Stimulated activated CD8-positive, alpha-beta memory T cell treated with anti-CD3 and anti-CD28 coated beads, Interleukin-7, amount 100 ng/mL, for 1 hour (primary cell): Measurements from ENCODE around the gene TRMT2A.

ENCODE experiments used
- DNase-seq, 2 donors: peaks; one replicate each; pipeline ENCODE4 v3.0.0-alpha.2; 2020; ENCODE audit warnings: low read depth in 2 of 2

TRMT2A gene

DNA sequence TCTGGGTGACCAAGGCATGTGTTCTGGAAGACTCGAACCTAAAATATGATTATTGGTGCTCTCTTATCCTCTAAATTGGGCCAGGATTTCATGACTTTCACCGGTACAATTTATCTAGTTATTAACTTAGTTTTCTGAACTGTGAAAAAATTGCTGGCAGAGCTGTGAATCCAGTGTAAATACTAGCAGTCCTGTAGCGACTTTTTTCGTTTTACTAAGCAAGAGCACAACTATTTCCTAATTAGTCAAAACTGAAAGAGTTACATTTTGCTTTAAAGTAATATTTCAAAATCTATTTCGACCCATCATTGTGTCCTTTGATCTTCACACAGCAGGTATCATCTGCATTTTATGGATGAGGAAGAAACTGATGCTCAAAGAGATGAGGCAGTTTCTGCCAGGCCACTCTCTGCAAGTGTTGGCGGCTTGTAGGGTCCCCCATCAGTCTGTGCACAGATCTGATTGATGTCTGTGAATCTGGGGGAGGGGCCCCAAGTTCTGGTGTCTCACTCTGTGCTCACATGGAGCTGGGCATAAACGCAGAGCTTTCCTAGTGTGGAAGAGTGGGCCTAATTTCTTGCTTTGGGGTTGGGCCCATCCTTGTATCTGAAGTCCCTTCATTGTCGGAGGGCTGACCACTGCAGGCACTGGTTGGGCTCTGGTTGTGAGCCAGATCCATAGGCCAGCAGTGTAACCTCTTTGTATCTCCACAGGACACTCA, 1.4 kb upstream of the TRMT2A start:
- DNase-seq: no peak

DNA sequence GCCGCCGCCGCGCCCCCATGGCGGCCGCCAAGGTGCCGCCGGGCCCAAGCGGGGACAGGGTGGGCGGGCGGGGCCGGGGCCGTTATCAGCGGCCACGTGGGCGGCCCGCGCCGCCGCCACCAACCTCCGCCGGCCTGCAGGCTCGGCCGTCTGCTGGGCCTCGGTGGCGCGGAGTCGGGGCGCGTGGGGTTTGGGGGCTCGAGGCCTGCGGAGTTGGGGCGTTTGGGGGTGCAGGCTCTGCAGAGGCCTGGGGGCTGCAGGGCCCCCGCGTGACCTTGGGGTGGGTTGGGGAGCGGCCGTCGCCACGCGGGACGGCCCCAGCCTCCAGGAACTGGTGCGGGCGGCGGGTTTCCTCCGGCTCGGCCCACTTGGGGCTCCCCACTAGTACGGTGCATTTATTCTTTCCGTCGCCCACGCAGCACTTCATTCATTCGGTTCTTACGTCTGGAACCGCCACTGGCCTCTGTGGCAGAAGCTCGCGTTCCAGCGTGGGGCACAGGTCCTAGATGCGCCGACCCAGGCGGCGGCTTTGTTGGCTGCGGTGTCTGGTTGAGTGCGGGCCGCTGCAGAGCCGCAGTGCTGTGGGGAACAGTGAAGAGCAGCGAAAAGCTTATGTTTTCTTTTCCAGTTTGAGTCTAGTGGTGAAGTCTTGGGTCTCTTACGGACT, 740 bp upstream of the TRMT2A start:
- no peak for DNase-seq

DNA sequence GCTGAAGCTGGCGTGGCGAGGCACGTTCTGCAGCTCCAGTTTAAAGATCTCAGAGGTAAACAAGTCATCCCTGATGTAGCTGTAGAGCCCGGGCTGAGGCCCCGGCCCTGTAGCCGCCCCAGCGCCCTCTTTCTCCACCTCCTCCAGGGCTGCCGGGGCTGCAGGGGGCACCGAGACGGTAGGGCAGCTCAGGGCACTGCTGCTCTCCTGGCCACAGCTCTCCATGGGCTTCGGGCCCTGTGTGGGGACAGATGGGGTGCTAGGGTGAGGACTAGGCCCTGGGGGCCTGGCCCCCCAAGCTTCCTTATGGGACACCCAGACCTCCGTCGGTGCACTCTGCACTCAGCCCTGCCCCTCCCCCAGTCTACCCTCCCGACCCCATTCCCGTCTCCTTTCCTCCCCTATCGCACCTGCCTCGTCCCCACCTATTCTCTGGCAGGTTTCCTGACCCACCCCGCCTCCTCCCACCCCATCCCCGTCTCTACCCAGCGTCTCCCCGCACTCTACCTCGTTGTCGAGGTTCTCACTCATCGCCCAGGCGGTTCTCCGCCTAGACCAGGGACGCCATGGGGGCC, 563 bp downstream of the TRMT2A start:
- no peak for DNase-seq

DNA sequence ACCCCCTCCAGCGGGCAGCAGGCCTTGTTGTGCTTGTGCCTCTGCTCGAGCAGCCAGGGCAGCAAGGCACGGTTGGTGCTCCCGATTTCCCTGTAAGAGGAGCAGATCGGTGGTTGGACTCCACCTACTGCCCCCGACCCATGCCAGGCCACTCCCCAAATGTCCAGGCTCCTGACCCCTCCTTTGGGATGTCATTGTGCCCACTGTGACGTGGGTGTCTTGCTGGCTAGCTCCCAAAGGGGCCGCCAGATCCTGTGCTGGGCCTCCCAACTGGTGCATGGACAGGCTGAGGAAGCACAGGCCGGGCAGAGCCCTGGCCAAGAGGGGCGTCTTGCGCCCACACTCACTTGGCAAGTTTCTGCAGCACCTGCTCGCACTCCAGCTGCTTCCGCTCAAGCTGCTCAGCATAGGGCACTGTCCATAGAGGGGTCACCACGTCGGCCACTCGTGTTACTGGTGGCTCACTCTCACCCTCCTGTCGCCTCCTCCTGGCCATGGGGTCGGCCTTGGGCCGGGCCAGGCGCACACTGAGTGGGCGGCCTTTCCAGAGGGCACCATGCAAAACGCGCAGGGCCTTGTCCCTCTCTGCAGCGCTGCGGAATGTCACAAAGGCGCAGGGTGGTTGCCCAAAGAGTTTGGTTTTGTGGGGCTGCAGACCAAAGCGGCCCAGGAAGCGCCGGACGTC, 1.2 kb downstream of the TRMT2A start, which contains the start of gene RANBP1:
TSS of gene RANBP1 (plus strand) at position 414 of the 685 bp plus-strand sequence. CDS start at position 495, 81 bp downstream.
- DNase-seq: no peak

DNA sequence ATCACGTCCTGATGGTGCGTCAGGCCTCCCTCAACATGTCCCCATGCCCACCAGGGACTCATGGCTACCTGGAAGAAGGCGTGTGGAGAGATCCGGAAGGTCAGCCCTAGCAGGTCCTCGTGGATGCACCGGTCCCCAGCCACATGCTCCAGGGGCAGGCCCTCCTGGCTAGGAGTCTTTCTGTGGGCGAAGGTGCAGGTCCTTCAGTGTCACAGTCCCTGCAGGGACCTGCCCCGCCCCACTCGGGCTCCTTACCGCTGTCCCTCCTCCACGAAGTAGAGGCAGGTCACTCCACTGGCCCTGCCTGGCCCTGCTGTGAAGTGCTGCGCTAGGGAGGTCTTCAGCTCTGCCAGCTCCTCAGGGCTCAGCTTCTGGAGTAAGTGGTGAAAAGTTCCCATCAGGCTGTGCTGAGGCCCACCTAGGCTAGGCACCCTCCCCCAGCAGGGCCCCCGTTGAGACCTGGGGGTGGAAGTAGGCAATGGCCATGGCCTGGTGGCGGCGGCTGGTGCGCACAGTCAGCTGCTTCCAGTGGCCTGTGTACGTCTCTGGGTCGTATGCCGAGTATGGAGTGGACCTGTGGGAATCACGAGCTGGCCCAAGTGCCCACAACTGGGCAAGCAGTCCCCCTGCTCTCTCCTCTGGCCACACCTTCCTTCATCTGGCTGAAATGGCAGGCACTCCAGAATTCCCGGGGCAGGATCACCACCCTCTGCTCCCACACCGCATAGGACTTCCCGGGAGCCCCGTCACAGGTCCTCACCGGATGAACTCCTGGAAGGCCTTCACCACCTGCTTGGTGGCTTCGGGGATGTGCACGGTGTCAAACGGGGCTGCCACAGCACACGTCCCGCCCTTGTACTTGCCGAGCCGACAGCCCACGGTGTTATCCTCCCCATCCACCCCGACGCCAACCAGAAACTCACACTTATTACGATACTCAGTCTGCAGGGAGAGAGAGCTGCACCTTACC, 2.2 kb downstream of the TRMT2A start:
- DNase-seq: no peak

DNA sequence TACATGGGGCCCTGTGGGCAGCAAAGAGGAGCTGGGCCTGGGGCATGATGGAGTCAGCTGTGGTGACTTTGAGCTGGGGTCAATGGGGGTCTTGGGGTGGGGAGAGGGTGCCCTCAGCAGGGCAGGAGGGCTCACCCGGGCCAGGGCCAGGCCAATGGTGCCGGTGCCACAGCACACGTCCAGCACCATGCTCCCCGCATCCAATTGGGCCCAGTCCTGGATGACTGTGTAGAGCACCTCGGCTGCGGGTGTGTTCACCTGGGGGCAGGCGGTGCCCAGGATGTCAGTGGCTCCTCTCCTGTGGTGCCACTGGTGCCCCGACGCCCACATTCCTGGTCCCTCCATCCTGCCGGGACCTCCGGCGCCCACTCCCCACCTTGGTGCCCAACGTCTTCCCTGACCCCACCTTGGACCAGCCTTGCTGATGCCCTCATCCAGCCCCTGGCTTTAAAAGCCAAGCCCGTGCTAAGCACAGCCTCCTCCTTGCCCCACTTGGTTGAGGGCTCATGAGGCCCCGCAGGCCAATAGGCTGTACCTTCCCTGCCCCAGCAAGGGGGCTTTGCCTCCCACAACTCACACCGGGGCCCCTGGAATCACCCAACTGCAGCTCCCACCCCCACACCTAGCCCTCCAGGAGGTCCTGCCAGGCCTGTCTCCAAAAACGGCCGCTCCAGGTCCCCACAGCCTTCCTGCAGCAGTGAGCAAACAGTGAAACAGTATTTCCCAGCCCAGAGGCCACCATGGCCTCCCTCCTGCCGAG, 3.3 kb downstream of the TRMT2A start:
- DNase-seq: no peak

DNA sequence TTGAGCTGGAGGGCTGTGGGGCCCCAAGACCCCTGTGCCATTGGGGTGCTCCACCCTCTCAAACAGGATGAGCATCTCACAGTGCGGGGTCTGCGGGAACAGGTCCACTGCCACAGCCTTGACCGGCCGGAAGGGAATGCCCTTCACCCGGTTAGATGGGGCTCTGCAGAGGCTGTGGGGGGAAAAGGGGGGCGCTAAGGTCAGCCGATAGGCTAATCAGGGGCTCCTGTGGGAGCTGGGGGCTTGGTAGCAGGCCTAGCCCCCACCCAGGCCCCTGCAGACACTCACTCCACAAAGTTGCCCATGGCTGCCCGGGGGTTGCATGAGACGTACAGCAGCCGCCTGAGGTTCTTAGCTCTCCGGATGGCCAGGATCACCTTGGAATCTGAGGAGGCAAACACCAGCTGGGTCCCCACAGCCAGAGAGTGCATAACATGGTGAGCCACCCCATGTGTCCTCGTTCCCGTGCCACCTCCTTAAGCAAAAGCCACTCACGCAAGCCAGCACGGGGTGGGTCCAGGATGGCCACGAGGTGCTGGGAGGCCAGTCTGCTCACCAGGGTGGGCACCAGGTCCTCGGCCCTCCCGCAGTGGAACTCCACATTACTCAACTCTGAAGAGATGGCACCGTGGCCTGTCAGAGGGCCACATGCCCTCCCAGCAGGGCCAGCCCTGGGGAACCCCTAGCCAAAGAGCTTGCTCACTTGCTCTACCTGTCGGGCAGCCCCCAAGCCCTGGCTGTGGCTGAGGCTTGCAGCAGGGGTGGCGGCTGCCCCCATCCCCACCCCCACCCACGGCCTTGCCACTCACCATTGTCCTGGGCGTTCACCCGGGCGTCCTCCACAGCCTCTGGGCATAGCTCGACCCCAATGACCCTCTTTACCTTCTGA, 4.2 kb downstream of the TRMT2A start:
- no peak for DNase-seq

DNA sequence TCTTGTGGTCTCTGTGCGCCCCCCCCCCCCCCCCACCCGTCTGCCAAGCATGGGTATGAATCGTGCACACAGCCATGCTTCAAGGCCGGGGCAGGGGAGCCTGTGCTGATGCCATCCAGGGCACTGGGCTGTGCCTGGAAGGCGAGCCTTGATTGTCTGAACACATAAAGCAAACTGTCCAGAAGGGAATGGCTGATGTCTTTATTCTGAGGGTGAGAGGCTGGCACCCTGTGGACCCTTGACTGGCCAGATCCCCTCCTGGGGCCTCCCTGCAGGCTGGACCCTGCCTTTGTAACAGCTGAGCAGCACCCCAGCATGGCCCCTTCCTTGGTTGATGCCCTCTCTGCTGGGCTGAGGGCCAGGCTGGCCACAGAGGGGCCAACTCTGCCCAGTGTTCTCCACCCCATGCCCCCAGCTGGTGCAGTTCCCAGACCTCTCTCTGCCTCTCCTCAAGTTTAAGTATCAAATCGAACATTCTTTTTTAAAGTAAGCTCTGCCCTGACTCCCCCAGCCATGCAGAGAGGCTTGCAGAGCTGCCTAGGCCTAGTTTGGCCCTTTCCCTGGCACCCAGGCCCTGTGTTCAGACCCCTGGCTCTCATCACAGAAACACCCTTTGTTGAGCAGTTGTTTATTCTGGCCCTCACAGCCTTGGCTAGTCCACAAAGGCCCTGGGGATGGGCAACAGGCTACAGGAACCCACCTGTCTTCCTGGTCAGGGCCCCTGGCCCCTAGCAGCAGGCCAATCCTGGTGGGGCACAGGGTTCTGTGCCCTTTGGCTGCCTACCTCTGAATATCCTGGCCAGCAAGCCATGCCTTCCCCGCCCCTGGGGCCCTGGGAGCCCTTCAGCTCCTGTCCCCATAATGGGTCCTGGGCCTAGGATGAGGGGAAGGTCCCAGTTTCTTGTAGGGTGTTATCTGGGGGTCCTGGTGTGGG, 5.1 kb downstream of the TRMT2A start:
- no peak for DNase-seq

DNA sequence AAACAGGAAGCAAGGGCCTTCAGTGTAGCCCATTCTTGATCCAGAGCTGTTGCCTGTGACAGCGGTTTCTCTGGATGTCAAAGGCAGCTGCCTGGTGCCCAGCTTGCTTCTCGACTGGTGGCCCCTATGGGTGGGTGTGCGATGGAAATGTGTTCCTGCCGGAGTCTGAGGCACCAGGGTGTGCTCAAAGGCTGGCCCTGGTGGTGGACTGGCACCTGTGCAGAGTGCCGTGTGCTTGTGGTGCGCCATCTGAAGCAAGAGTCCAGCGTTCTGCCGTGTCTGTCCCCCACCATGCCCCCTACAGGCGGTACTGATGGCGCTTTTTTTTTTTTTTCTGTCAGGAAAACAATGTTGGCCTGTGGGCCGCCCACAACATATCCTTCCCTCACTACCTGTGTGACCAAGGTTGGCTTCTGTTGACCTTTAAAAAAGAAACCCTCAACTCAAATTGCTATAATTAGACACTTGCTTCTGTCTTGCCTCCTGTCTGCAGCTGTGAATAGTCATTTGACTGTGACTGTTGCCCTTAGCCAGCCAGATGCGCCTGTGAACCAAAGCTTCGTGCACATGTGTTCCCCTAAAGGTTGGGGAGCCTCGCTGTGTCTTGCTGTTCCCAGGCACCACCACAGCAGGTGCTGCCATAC, 5.9 kb downstream of the TRMT2A start:
- DNase-seq: no peak

DNA sequence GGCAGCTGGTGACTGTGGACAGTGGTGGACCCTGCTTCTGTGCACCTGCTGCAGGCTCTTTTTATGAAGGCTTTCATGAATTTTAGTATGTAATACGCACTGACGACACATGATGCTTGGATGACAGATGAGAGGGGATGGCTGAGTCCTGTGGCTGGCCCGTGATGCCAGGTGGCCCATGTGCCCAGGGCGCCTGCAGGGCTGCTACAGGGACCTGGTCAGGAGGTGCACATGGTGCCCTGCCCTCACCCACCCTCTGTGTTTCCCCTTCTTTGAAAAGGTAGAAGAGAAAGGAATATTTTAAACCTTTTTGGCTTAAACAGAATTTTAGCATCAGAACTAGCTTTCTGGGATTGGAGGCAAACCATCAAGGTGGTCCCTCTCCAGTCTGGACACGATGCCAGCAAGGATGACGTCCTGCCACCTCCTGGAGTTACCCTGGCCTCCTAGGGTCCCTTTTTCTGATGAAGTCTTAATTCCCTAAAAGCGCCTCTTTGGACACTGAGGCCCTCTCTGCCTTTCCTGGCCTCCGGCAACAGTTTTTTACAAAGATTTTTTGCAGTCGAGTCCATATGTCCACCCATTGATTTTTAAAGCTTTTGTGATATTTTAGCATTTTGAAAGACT, 6.6 kb downstream of the TRMT2A start:
- no peak for DNase-seq

DNA sequence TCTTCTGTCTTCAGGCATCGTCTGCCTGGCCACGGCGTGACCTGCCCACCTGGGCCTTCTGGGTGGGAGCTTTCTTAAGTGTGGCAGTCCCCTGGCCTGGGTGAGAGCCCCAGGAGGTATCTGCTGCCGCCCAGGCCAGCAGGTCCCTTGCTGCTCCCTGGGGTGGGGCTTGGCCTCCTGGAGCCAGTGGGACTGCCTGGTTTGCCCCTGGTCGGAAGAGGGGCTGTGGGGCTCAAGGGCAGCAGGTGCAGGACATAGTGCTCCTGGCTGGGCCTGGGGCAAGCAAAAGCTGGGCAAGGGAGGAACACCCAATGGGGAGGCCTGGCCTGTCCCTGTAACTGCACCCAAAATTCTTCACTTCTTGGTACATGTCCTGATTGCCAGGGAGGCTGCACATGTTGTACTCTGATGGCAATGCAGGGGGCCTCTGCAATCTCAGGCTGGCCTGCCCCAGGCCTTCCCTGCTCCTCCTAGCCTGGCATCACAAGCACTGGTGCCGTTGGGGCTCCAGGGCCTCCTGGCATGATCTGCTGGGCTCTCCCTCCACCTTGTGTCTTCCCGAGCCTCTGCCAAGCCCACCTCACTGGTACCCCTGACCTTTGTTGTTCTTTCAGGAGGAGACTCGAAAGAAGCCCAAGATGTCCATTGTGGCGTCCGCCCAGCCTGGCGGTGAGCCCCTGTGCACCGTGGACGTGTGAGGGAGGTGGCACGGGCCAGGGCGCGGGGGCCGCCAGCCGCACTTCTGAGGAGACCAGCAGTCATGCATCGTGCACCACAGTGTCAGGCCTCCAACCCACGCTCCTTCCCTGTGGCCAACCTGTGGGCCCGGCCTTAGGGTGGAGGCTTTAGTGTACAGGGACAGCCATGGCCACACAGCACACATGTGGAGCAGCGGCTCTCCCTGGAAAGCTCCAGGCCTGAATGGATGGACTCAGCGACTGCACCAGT, 7.3 kb downstream of the TRMT2A start:
- no peak for DNase-seq

DNA sequence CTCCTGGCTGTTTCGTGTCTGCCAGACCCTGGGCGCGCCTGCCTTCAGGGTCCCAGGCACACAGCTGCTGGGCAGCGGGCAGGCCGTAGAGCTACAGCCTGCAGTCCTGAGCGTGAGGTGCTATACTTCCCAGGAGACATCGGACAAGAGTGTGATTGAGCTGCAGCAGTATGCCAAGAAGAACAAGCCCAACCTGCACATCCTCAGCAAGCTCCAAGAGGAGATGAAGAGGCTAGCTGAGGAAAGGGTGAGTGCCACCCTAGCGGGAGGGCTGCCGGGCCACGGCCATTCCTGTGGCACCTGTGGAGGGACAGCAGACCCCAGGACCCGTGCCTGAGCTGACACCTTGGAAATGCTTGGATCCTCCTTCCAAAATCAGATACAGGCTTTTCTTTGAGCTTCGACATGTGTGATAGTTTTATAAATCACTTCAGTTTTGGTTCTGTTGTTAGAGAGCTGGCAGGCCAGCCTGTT, 8.2 kb downstream of the TRMT2A start:
- no peak for DNase-seq

DNA sequence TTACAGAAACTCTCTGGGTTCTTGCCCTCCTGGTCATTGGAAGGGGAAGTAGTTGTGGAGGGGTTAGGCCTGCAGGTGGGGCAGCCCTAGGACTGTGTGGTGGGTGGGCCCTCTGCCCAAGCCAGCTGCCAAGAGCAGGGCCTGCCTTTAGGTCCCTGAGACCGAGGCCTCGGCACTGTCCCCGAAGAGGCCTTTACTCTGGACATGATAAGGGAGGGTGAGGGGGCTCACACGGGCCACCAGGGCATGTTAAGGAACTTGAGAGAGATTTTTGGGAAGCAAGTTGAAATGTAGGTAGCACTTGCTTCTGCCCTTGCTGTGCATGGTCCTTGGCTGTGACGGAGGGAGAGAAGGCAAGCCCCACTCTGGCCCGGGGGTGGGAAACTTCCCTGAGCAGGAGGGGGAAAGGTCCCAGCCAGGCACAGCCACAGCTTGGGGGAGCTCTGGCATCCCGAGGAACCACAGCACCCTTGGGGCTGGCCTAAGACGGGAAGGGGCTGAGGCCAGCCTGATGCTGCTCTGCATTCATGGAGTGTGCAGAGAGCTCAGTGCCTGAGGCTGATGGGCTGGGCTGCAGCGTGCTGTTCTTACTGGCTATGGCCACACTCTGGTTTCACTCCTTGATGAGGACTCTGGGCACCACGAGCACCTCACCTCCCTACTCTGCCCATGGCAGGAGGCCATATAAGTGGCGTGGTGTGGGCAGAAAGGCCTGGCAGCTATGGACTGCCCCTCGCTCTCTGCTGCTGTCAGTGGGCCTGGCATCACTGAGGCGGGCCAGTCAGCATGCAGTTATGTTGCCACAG, 8.9 kb downstream of the TRMT2A start:
- DNase-seq: no peak

DNA sequence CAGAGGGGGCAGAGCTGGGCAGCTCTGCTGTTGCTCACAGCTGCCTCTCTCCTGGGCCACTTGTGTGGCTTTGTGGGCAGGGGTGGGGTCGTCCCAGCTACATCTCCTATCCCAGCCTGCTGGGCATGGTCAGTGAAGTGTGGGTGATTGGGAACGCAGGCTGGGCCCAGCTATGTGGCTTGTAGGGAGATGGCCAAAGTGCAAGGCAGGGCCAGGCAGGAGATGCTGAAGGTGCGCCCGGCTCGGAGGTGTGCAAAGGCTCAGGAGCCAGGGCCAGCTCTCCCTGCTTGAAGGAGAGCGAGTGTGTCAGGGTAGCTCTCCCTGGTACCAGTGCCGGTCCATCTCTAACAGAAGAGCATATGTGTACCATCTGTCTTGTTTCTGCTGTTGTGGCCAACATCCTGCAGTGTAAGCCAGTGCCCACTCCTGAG, 9.5 kb downstream of the TRMT2A start:
- no peak for DNase-seq

DNA sequence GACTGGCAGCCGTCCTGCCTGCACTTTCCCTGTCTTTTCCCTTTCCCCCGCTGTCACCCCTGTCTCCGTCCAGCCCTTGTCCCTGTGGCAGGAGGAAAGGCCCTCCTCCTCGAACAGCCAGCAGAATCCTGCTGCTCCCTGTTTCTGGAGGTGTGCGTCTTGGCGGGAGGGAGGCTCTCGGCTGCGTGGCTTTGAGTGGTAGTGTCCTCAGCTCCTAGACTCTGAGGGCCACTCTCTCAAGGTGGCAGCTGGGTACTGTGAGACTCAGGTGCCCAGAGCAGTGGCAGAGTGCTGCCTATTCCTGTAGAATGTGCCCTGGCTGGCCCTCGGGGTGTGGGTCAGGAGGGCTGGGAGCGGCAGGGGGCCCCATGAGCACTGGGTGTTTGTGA, 10.2 kb downstream of the TRMT2A start:
- no peak for DNase-seq
